ENCODE measurements around the gene IGFLR1.
A peak's percentile ranks its signal among the peaks of the same experiment; 100 is the strongest.

The IGFLR1 gene

GRCh38 chr19:35716801-35717664 lies 25.2 kb downstream of the IGFLR1 start:
- TF ChIP-seq ZNF274 (IDR thresholded peaks at IDR 0.05; ENCODE audit: low read depth, low read length) (no peak), YY1 (IDR thresholded peaks at IDR 0.05; ENCODE audit: insufficient read depth, insufficient read length) (no peak), SUZ12 (IDR thresholded peaks at IDR 0.05; ENCODE audit: extremely low read depth, insufficient read depth, insufficient read length) (no peak)
- H3K4me3 ChIP-seq (ENCODE audit: insufficient read length, low read depth), result peak overlapping the region; percentile 85
- peaks cover 12% of the 10 kb centered on the region for H3K4me1 ChIP-seq (ENCODE audit: insufficient read depth, insufficient read length)
- H3K9me3 ChIP-seq (ENCODE audit: insufficient read depth, low read length), result no peaks in the 10 kb centered on the region
- peaks cover 23% of the 10 kb centered on the region for H3K36me3 ChIP-seq (ENCODE audit: insufficient read depth, insufficient read length, low read length)
- peak; percentile 89 for DNase-seq (ENCODE audit: low read depth, low spot score)
- no peaks in the 10 kb centered on the region for H3K27me3 ChIP-seq (ENCODE audit: insufficient read depth, insufficient read length)
- H3K9ac ChIP-seq (ENCODE audit: insufficient read length, low read depth), result peak overlapping the region; percentile 94

GRCh38 chr19:35715981-35716800 lies 26.1 kb downstream of the IGFLR1 start:
- Histone ChIP-seq H3K4me3 (ENCODE audit: insufficient read length, low read depth) (peak overlapping the region; percentile 85), H3K9me3 (ENCODE audit: insufficient read depth, low read length) (no peaks in the 10 kb centered on the region), H3K36me3 (ENCODE audit: insufficient read depth, insufficient read length, low read length) (peaks cover 16% of the 10 kb centered on the region), H3K9ac (ENCODE audit: insufficient read length, low read depth) (peak overlapping the region; percentile 94), H3K27me3 (ENCODE audit: insufficient read depth, insufficient read length) (no peaks in the 10 kb centered on the region), H3K4me1 (ENCODE audit: insufficient read depth, insufficient read length) (peaks cover 15% of the 10 kb centered on the region)
- no peak for DNase-seq (ENCODE audit: low read depth, low spot score)
- no peak for TF ChIP-seq YY1 (IDR thresholded peaks at IDR 0.05; ENCODE audit: insufficient read depth, insufficient read length)

GRCh38 chr19:35715355-35715809 lies 26.9 kb downstream of the IGFLR1 start:
- TF ChIP-seq ZNF274 (IDR thresholded peaks at IDR 0.05; ENCODE audit: low read depth, low read length) (no peak), SUZ12 (IDR thresholded peaks at IDR 0.05; ENCODE audit: extremely low read depth, insufficient read depth, insufficient read length) (no peak), YY1 (IDR thresholded peaks at IDR 0.05; ENCODE audit: insufficient read depth, insufficient read length) (no peak)
- DNase-seq (ENCODE audit: low read depth, low spot score), result no peak
- no peaks in the 10 kb centered on the region for H3K9me3 ChIP-seq (ENCODE audit: insufficient read depth, low read length)
- peaks cover 15% of the 10 kb centered on the region for H3K4me1 ChIP-seq (ENCODE audit: insufficient read depth, insufficient read length)
- peak overlapping the region; percentile 94 for H3K9ac ChIP-seq (ENCODE audit: insufficient read length, low read depth)
- H3K27me3 ChIP-seq (ENCODE audit: insufficient read depth, insufficient read length), result no peaks in the 10 kb centered on the region
- H3K4me3 ChIP-seq (ENCODE audit: insufficient read length, low read depth), result peak overlapping the region; percentile 85
- peaks cover 10% of the 10 kb centered on the region for H3K36me3 ChIP-seq (ENCODE audit: insufficient read depth, insufficient read length, low read length)

GRCh38 chr19:35714601-35715354 lies 27.5 kb downstream of the IGFLR1 start:
- no peaks in the 10 kb centered on the region for H3K9me3 ChIP-seq (ENCODE audit: insufficient read depth, low read length)
- no peak for TF ChIP-seq SUZ12 (IDR thresholded peaks at IDR 0.05; ENCODE audit: extremely low read depth, insufficient read depth, insufficient read length)
- no peak for TF ChIP-seq ZNF274 (IDR thresholded peaks at IDR 0.05; ENCODE audit: low read depth, low read length)
- H3K36me3 ChIP-seq (ENCODE audit: insufficient read depth, insufficient read length, low read length), result peaks cover 5% of the 10 kb centered on the region
- H3K4me3 ChIP-seq (ENCODE audit: insufficient read length, low read depth), result no peak overlapping the region
- peak overlapping the region; percentile 94 for H3K9ac ChIP-seq (ENCODE audit: insufficient read length, low read depth)
- H3K27me3 ChIP-seq (ENCODE audit: insufficient read depth, insufficient read length), result no peaks in the 10 kb centered on the region
- H3K4me1 ChIP-seq (ENCODE audit: insufficient read depth, insufficient read length), result peaks cover 15% of the 10 kb centered on the region
- DNase-seq (ENCODE audit: low read depth, low spot score), result no peak

GRCh38 chr19:35713904-35714495 lies 28.3 kb downstream of the IGFLR1 start:
- no peak overlapping the region for H3K9ac ChIP-seq (ENCODE audit: insufficient read length, low read depth)
- H3K4me3 ChIP-seq (ENCODE audit: insufficient read length, low read depth), result no peak overlapping the region
- DNase-seq (ENCODE audit: low read depth, low spot score), result no peak
- peaks cover 15% of the 10 kb centered on the region for H3K4me1 ChIP-seq (ENCODE audit: insufficient read depth, insufficient read length)
- H3K9me3 ChIP-seq (ENCODE audit: insufficient read depth, low read length), result no peaks in the 10 kb centered on the region
- TF ChIP-seq SUZ12 (IDR thresholded peaks at IDR 0.05; ENCODE audit: extremely low read depth, insufficient read depth, insufficient read length) (no peak), ZNF274 (IDR thresholded peaks at IDR 0.05; ENCODE audit: low read depth, low read length) (no peak), YY1 (IDR thresholded peaks at IDR 0.05; ENCODE audit: insufficient read depth, insufficient read length) (no peak)
- H3K27me3 ChIP-seq (ENCODE audit: insufficient read depth, insufficient read length), result no peaks in the 10 kb centered on the region
- no peaks in the 10 kb centered on the region for H3K36me3 ChIP-seq (ENCODE audit: insufficient read depth, insufficient read length, low read length)

GRCh38 chr19:35713506-35713850 lies 28.8 kb downstream of the IGFLR1 start:
- H3K4me3 ChIP-seq (ENCODE audit: insufficient read length, low read depth), result no peak overlapping the region
- no peak for DNase-seq (ENCODE audit: low read depth, low spot score)
- no peaks in the 10 kb centered on the region for H3K36me3 ChIP-seq (ENCODE audit: insufficient read depth, insufficient read length, low read length)
- H3K27me3 ChIP-seq (ENCODE audit: insufficient read depth, insufficient read length), result no peaks in the 10 kb centered on the region
- peaks cover 15% of the 10 kb centered on the region for H3K4me1 ChIP-seq (ENCODE audit: insufficient read depth, insufficient read length)
- H3K9me3 ChIP-seq (ENCODE audit: insufficient read depth, low read length), result no peaks in the 10 kb centered on the region
- TF ChIP-seq SUZ12 (IDR thresholded peaks at IDR 0.05; ENCODE audit: extremely low read depth, insufficient read depth, insufficient read length), result no peak
- TF ChIP-seq ZNF274 (IDR thresholded peaks at IDR 0.05; ENCODE audit: low read depth, low read length), result no peak
- TF ChIP-seq YY1 (IDR thresholded peaks at IDR 0.05; ENCODE audit: insufficient read depth, insufficient read length), result no peak
- H3K9ac ChIP-seq (ENCODE audit: insufficient read length, low read depth), result no peak overlapping the region
